K562 (cell line): Measurements from ENCODE around the gene CLEC6A. TPM values are rescaled to one million over a fixed set of nuclear protein-coding genes. Genes with fewer than 3 reads are reported as not detected.

Experiments used
- ATAC-seq: fragments of 200-7000 bp; cut with Tn5 transposase; 3 replicates; pipeline ENCODE4 v1.9.1; 2020; ENCODE audit warnings: moderate library complexity
- BruUV-seq: library from RNA; stranded (reverse); fragments of 400-500 nt; replicated peaks from 2 replicates; lab custom pipeline; 2021; lab: Mats Ljungman, UMichigan
- CTCF ChIA-PET: fragments of 300-600 bp; formaldehyde crosslinking; extraction: SDS; loops from one replicate; lab custom pipeline; 2021; ENCODE audit warnings: low intra/inter-chr PET ratio; lab: Yijun Ruan, JAX
- POLR2A ChIA-PET: fragments of 300-600, 350-650 bp; sonication (Branson Sonifier 250); formaldehyde crosslinking; extraction: SDS; loops from one replicate; lab custom pipeline; 2021; ENCODE audit warnings: antibody characterized with exemption, inconsistent platforms; lab: Yijun Ruan, JAX
- DNase-seq, 4 experiments: peaks; one replicate each; pipeline versions ENCODE4 v3.0.0 to v3.0.0-alpha.2; 2011 to 2018; ENCODE audit warnings: low spot score in 3 of 4, mixed read lengths in 3 of 4; ENCODE audit errors: extremely low read depth in 1 of 4
- FAIRE-seq: peaks from 2 replicates; lab custom pipeline; 2011; peaks lifted over from hg19 to GRCh38; lab: Jason Lieb, UNC
- H2AFZ ChIP-seq: 2 replicates; pipeline ENCODE4 v1.6.0; 2011; ENCODE audit warnings: low read depth, low read length, control low read depth, inconsistent platforms
- H3K27ac ChIP-seq: fragments of 200-600 bp; 3 replicates; pipeline ENCODE4 v1.8.0; 2011; ENCODE audit warnings: low read depth, mild to moderate bottlenecking, control low read depth, inconsistent platforms, low read length, moderate library complexity, mixed read lengths; ENCODE audit errors: extremely low read depth
- H3K27me3 ChIP-seq, 2 experiments: fragments of 300-600 bp in 1 of 2; 2 replicates in 1 of 2; 3 replicates in 1 of 2; pipeline versions ENCODE4 v1.6.0 to v1.8.0; 2011; ENCODE audit warnings: inconsistent platforms in 2 of 2, low read length in 2 of 2, mild to moderate bottlenecking in 1 of 2, mixed read lengths in 1 of 2, moderate library complexity in 1 of 2; ENCODE audit not compliant: control insufficient read depth in 2 of 2, insufficient read depth in 2 of 2
- H3K36me3 ChIP-seq: fragments of 300-600 bp; 3 replicates; pipeline ENCODE4 v1.8.0; 2011; ENCODE audit warnings: mild to moderate bottlenecking, low read length, inconsistent platforms; ENCODE audit not compliant: control insufficient read depth, insufficient read depth
- H3K4me1 ChIP-seq, 2 experiments: fragments of 200-600 bp in 1 of 2; replicated peaks in 1 of 2; 2 replicates in 1 of 2; 3 replicates in 1 of 2; pipeline versions ENCODE4 v1.5.1 to v1.8.0; 2011; ENCODE audit warnings: inconsistent platforms in 2 of 2, low read length in 2 of 2, mild to moderate bottlenecking in 1 of 2, mixed read lengths in 1 of 2, moderate library complexity in 1 of 2; ENCODE audit not compliant: control insufficient read depth in 2 of 2, insufficient read depth in 2 of 2
- H3K4me2 ChIP-seq: 2 replicates; pipeline ENCODE4 v1.6.1; 2011; ENCODE audit warnings: low read length, control low read depth, inconsistent platforms, mixed read lengths; ENCODE audit not compliant: insufficient read depth
- H3K4me3 ChIP-seq: fragments of 200-600 bp; sonication (generic), shearing (Covaris generic); 2 replicates; pipeline ENCODE4 v1.5.1; 2016; ENCODE audit warnings: control low read depth, inconsistent platforms
- H3K79me2 ChIP-seq: fragments of 200-600 bp; 3 replicates; pipeline ENCODE4 v1.8.0; 2011; ENCODE audit warnings: low read length, inconsistent platforms; ENCODE audit not compliant: control insufficient read depth, insufficient read depth
- H3K9ac ChIP-seq, 2 experiments: 2 replicates each; pipeline versions ENCODE4 v1.6.0 to v1.6.1; 2011; ENCODE audit warnings: low read depth in 2 of 2, low read length in 2 of 2, control low read depth in 1 of 2, inconsistent platforms in 1 of 2, mild to moderate bottlenecking in 1 of 2, mixed read lengths in 1 of 2; ENCODE audit not compliant: insufficient read depth in 1 of 2
- H3K9me1 ChIP-seq: one replicate; pipeline ENCODE4 v1.6.0; 2011; ENCODE audit warnings: inconsistent platforms, mild to moderate bottlenecking, low read length, moderate library complexity; ENCODE audit not compliant: control insufficient read depth, insufficient read depth
- H3K9me3 ChIP-seq: replicated peaks from 2 replicates; pipeline ENCODE4 v1.5.1; 2011; ENCODE audit warnings: low read depth, low read length, inconsistent platforms; ENCODE audit not compliant: control insufficient read depth, insufficient read depth
- H4K20me1 ChIP-seq: replicated peaks from 2 replicates; pipeline ENCODE4 v1.6.1; 2011; ENCODE audit warnings: low read length, inconsistent platforms, mixed read lengths; ENCODE audit not compliant: control insufficient read depth, insufficient read depth
- DACH1 ChIP-seq: fragments of 450-650 bp; IDR thresholded peaks from 2 replicates; pipeline ENCODE4 v1.6.1; 2018; ENCODE audit not compliant: partially characterized antibody
- ETV6 ChIP-seq, 3 experiments: fragments of 150-350 bp in 1 of 3; sonication (generic) in 1 of 3; formaldehyde crosslinking in 1 of 3; IDR thresholded peaks; 2 replicates each; pipeline versions ENCODE4 v1.6.1 to v1.8.0; 2014 to 2022; ENCODE audit warnings: borderline replicate concordance in 2 of 3, low read depth in 2 of 3, antibody characterized with exemption in 1 of 3, low read length in 1 of 3, mild to moderate bottlenecking in 1 of 3, missing genetic modification reagents in 1 of 3
- MED1 ChIP-seq: sonication (generic); formaldehyde crosslinking; IDR thresholded peaks from 2 replicates; pipeline ENCODE4 v1.8.1; 2023; ENCODE audit warnings: missing genetic modification reagents, borderline replicate concordance
- PYGO2 ChIP-seq: fragments of 450-650 bp; IDR thresholded peaks from 2 replicates; pipeline ENCODE4 v1.6.1; 2016; ENCODE audit warnings: mild to moderate bottlenecking, missing genetic modification characterization, moderate library complexity, missing compliant biosample characterization
- SMARCE1 ChIP-seq: fragments of 450-650 bp; IDR thresholded peaks from 2 replicates; pipeline ENCODE4 v1.7.1; 2016; ENCODE audit warnings: mild to moderate bottlenecking
- SRSF3 ChIP-seq: fragments of 200-400 bp; formaldehyde crosslinking; IDR thresholded peaks from 2 replicates; pipeline ENCODE4 v1.6.1; 2016; ENCODE audit warnings: mild to moderate bottlenecking, low read length, moderate library complexity; ENCODE audit not compliant: insufficient read depth
- WGBS: fragments of 100-300 bp; shearing (Covaris generic); methylation state at CpG from one replicate; pipeline ENCODE4 v1.1.6; 2016; ENCODE audit warnings: low coverage, mixed read lengths; ENCODE audit not compliant: insufficient coverage; ENCODE audit errors: missing lambda C conversion rate; 5-methylcytosine and 5-hydroxymethylcytosine counted together
- in situ Hi-C: fragments of 300-500 bp; cut with MboI; formaldehyde crosslinking; loops from 4 replicates; pipeline ENCODE4 v1.15.0; 2018; ENCODE audit warnings: inconsistent platforms, mixed read lengths
- intact Hi-C: fragments of 100-400 bp; cut with micrococcal nuclease; formaldehyde crosslinking; loops from 2 replicates; pipeline ENCODE4 v1.14.2; 2022
- polyA plus RNA-seq, 8 experiments: library from polyadenylated mRNA; depleted of rRNA in 4 of 8; stranded (reverse) in 5 of 8; unstranded in 3 of 8; fragments of >200 nt; fragmentation: Nextera tagmentation in 2 of 8; fragmentation: Illumina TruSeq in 1 of 8; extraction: Ambion mirVana in 2 of 8; extraction: Trizol in 1 of 8; gene quantifications; 2 replicates each; pipeline versions ENCODE4 v1.2.1 to v1.2.3, GENCODE V29; 2011 to 2014; ENCODE audit warnings: inconsistent platforms in 1 of 8, missing spikeins in 1 of 8
- total RNA-seq, 7 experiments: library from RNA; depleted of rRNA in 6 of 7; stranded (reverse); fragments of >200 nt in 6 of 7; fragmentation: Illumina TruSeq in 2 of 7; extraction: Trizol in 2 of 7; gene quantifications; 2 replicates each; pipeline versions ENCODE4 v1.2.1 to v1.2.3, GENCODE V29; 2011 to 2021; ENCODE audit warnings: low replicate concordance in 1 of 7
- TF ChIP-seq, protein P1 (sequence below): sonication (generic); formaldehyde crosslinking; IDR thresholded peaks from 2 replicates; pipeline ENCODE4 v1.9.0; 2022; ENCODE audit warnings: mild to moderate bottlenecking, missing genetic modification reagents
- TF ChIP-seq, protein P2 (sequence below): sonication (generic); formaldehyde crosslinking; IDR thresholded peaks from 2 replicates; pipeline ENCODE4 v1.8.1; 2023; ENCODE audit warnings: mild to moderate bottlenecking, missing genetic modification reagents

The CLEC6A gene
- total and polyA plus RNA-seq, 9 of the 15 experiments (the other 6 are each of a cell fraction or from before 2014, with no cell fraction given): not detected

DNA sequence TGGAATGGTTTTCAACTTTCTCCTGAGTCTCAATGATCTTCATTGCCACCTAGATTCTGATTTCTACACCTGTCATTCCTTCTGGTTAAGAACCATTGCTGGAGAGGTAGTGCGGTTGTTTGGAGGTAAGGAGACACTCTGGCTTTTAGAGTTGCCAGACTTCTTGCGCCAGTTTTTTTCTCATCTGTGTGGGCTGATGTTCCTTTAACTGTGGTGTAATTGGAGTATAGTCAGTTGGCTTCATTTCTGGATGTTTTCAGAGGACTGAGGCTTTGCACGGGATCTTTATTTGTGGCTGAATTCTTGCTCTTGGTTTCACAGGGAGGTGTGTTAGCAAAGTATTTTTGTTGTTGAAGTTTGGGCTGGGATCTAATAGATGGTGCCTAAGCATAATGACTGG is 51.8 kb downstream of the CLEC6A start:
- ChIA-PET POLR2A (no interaction called here), CTCF (no interaction called here)
- TF ChIP-seq DACH1 (no peak), SRSF3 (no peak), ETV6 (IDR thresholded peaks at IDR 0.05; ENCODE audit: borderline replicate concordance in 1 of 2, low read depth in 2 of 2, low read length in 1 of 2) (no peak), ETV6 (CRISPR knock-in tag; IDR thresholded peaks at IDR 0.05; ENCODE audit: borderline replicate concordance) (no peak), PYGO2 (tag) (no peak), SMARCE1 (no peak), MED1 (no peak)
- TF ChIP-seq, protein P1, sequence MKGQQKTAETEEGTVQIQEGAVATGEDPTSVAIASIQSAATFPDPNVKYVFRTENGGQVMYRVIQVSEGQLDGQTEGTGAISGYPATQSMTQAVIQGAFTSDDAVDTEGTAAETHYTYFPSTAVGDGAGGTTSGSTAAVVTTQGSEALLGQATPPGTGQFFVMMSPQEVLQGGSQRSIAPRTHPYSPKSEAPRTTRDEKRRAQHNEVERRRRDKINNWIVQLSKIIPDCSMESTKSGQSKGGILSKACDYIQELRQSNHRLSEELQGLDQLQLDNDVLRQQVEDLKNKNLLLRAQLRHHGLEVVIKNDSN: no peak
- TF ChIP-seq, protein P2, sequence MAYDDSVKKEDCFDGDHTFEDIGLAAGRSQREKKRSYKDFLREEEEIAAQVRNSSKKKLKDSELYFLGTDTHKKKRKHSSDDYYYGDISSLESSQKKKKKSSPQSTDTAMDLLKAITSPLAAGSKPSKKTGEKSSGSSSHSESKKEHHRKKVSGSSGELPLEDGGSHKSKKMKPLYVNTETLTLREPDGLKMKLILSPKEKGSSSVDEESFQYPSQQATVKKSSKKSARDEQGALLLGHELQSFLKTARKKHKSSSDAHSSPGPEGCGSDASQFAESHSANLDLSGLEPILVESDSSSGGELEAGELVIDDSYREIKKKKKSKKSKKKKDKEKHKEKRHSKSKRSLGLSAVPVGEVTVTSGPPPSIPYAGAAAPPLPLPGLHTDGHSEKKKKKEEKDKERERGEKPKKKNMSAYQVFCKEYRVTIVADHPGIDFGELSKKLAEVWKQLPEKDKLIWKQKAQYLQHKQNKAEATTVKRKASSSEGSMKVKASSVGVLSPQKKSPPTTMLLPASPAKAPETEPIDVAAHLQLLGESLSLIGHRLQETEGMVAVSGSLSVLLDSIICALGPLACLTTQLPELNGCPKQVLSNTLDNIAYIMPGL (CRISPR knock-in tag): no peak
- ATAC-seq (no peak), DNase-seq (no peak), FAIRE-seq (no peak)
- intact Hi-C loops (no loop called here), in situ Hi-C loops (no loop called here)
- Histone ChIP-seq H3K36me3 (no peaks in the 10 kb centered on the region), H3K4me2 (no peak overlapping the region), H3K9me1 (no peaks in the 10 kb centered on the region), H2AFZ (no peak overlapping the region), H3K27ac (no peak overlapping the region), H3K27me3 (peaks cover 0 to 15% of the 10 kb centered on the region in 2 experiments; a peak in 2 of 5 replicates), H3K9me3 (no peaks in the 10 kb centered on the region), H4K20me1 (no peaks in the 10 kb centered on the region), H3K4me3 (no peak overlapping the region), H3K79me2 (no peaks in the 10 kb centered on the region), H3K4me1 (no peaks in the 10 kb centered on the region), H3K9ac (no peak overlapping the region)
- BruUV-seq: no TSS peak
- WGBS: 0% methylated on average over 3 of the region's 3 CpGs
